ENCODE data around the gene EHMT1.
"Not testable (repeated sequence)": the region's sequence is repeated elsewhere in the genome, so short reads cannot be mapped to it uniquely, and the experiment has no call there.

DNA sequence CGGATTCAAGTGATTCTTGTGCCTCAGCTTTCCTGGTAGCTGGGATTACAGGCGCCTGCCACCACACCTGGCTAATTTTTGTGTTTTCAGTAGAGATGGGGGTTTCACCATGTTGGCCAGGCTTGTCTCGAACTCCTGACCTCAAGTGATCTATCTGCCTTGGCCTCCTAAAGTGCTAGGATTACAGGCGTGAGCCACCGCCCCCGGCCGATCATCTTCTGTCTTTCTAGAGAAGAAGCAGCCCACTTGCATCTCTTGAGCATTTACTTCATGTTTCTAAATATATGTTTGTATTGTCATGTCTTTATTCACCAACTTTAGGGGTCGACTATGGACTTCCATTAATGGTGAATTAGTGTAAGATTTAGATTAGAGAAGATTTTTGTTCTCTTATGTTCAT is 3.4 kb downstream of the EHMT1 start:
- TF ChIP-seq, protein P1, sequence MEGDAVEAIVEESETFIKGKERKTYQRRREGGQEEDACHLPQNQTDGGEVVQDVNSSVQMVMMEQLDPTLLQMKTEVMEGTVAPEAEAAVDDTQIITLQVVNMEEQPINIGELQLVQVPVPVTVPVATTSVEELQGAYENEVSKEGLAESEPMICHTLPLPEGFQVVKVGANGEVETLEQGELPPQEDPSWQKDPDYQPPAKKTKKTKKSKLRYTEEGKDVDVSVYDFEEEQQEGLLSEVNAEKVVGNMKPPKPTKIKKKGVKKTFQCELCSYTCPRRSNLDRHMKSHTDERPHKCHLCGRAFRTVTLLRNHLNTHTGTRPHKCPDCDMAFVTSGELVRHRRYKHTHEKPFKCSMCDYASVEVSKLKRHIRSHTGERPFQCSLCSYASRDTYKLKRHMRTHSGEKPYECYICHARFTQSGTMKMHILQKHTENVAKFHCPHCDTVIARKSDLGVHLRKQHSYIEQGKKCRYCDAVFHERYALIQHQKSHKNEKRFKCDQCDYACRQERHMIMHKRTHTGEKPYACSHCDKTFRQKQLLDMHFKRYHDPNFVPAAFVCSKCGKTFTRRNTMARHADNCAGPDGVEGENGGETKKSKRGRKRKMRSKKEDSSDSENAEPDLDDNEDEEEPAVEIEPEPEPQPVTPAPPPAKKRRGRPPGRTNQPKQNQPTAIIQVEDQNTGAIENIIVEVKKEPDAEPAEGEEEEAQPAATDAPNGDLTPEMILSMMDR (IDR thresholded peaks at IDR 0.05; ENCODE audit: insufficient read depth, low read length): not testable (repeated sequence)
- TF ChIP-seq, protein P2, sequence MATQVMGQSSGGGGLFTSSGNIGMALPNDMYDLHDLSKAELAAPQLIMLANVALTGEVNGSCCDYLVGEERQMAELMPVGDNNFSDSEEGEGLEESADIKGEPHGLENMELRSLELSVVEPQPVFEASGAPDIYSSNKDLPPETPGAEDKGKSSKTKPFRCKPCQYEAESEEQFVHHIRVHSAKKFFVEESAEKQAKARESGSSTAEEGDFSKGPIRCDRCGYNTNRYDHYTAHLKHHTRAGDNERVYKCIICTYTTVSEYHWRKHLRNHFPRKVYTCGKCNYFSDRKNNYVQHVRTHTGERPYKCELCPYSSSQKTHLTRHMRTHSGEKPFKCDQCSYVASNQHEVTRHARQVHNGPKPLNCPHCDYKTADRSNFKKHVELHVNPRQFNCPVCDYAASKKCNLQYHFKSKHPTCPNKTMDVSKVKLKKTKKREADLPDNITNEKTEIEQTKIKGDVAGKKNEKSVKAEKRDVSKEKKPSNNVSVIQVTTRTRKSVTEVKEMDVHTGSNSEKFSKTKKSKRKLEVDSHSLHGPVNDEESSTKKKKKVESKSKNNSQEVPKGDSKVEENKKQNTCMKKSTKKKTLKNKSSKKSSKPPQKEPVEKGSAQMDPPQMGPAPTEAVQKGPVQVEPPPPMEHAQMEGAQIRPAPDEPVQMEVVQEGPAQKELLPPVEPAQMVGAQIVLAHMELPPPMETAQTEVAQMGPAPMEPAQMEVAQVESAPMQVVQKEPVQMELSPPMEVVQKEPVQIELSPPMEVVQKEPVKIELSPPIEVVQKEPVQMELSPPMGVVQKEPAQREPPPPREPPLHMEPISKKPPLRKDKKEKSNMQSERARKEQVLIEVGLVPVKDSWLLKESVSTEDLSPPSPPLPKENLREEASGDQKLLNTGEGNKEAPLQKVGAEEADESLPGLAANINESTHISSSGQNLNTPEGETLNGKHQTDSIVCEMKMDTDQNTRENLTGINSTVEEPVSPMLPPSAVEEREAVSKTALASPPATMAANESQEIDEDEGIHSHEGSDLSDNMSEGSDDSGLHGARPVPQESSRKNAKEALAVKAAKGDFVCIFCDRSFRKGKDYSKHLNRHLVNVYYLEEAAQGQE (IDR thresholded peaks at IDR 0.05; ENCODE audit: insufficient replicate concordance, low read depth): not testable (repeated sequence)
